ENCODE results near the gene ZNF665. TPM values are rescaled to one million over a fixed set of nuclear protein-coding genes. Genes with fewer than 3 reads are reported as not detected.
A peak's percentile ranks its signal among the peaks of the same experiment; 100 is the strongest.
"Not testable (repeated sequence)": the region's sequence is repeated elsewhere in the genome, so short reads cannot be mapped to it uniquely, and the experiment has no call there.

Gene ZNF665
- 1 to 10 TPM in 3 of 4 donors, under 1 TPM in 1; 0.34 to 3.8 (median 1.3) TPM for total RNA-seq

DNA sequence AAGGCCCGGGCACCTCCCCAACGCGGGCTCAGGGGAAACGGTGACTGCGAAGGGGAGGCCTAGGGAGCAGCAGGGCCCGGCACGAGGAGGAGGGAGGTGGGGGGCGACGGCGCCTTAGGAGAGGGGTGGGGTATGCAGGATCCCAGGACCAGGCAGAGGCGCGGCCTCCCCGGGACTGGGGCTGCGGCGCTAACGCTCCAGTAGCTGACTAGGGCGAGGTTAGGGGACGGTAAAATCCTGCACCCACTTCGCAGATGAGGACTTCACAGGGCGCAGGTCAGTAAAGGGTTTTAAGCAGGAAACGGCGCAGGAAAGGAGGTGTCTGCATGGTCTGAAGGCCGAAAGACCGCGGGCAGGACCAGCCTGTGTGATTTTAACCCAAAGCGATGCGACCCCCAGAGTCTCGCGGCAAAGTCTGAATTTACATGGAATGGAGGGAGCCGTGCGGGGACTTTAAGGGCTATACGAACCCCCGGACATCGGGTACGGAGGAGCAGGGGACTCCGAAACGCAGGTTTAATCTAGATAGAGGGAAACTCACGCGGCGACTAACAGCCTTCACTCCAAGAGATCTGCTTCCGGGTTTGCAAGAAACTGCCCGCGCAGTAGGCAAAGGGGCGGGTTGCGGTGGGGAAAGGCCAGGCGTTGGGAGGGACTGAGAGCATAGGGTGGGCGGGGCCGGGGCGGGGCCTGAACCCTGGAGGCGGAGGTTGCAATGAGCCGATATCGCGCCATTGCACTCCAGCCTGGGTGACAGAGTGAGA lies at the start of gene ZNF665:
Gene ZNF665, minus strand, starts transcription at position 588 of the 764 bp plus-strand sequence. CDS start 10,460 bp downstream, outside the sequence.
- no peaks in the 10 kb centered on the region for H3K27me3 ChIP-seq
- intact Hi-C loops (cut with DNase I) = loop anchor here (10.0 kb wide), 1 partner anchor 172 kb away; the partner anchor contains the start of gene ZNF525
- peaks cover 0 to 5% (median 0%) of the 10 kb centered on the region in 3 donors for H3K9me3 ChIP-seq
- peak; percentile 61 for DNase-seq
- H3K36me3 ChIP-seq = peaks cover 0 to 17% (median 0%) of the 10 kb centered on the region in 3 donors
- H3K27ac ChIP-seq = peak within 1 kb of the TSS; percentile 76 to 89 (median 81)
- TF ChIP-seq, protein P1, sequence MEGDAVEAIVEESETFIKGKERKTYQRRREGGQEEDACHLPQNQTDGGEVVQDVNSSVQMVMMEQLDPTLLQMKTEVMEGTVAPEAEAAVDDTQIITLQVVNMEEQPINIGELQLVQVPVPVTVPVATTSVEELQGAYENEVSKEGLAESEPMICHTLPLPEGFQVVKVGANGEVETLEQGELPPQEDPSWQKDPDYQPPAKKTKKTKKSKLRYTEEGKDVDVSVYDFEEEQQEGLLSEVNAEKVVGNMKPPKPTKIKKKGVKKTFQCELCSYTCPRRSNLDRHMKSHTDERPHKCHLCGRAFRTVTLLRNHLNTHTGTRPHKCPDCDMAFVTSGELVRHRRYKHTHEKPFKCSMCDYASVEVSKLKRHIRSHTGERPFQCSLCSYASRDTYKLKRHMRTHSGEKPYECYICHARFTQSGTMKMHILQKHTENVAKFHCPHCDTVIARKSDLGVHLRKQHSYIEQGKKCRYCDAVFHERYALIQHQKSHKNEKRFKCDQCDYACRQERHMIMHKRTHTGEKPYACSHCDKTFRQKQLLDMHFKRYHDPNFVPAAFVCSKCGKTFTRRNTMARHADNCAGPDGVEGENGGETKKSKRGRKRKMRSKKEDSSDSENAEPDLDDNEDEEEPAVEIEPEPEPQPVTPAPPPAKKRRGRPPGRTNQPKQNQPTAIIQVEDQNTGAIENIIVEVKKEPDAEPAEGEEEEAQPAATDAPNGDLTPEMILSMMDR (IDR thresholded peaks at IDR 0.05) = no peak
- peak in 2 of 4 donors; percentile 57 to 59 for TF ChIP-seq POLR2A (IDR thresholded peaks at IDR 0.05)
- WGBS, 2 donors = 1% methylated on average over 17 to 21 of the region's 53 CpGs
- H3K4me1 ChIP-seq = peaks cover 4 to 40% (median 6%) of the 10 kb centered on the region in 3 donors
- H3K4me3 ChIP-seq = peak within 1 kb of the TSS; percentile 48 to 71 (median 68)

DNA sequence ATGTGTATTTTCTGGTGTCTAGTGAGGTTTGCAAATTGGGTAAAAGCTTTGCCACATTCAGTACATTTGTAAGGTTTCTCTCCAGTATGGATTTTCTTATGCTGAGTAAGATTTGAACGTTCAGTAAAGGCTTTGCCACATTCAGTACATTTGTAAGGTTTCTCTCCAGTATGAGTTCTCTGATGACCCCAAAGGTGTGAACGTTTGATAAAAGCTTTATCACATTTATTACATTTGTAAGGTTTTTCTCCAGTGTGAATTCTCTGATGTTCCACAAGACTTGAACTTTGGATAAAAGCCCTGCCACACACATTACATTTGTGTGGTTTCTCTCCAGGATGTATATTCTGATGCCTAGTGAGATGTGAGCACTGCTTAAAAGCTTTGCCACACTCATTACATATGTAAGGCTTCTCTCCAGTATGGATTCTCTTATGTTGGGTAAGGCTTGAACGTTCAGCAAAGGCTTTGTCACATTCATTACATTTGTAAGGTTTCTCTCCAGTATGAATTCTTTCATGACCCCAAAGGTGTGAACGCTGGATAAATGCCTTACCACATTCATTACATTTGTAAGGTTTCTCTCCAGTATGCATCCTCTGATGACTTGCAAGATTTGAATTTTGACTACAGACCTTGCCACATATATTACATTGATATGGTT lies 44.1 kb upstream of the ZNF665 start:
- no peak for TF ChIP-seq POLR2A (IDR thresholded peaks at IDR 0.05)
- TF ChIP-seq, protein P1 (IDR thresholded peaks at IDR 0.05) = no peak
- Histone ChIP-seq H3K27ac (no peak overlapping the region), H3K4me3 (no peak overlapping the region), H3K27me3 (no peaks in the 10 kb centered on the region), H3K36me3 (peaks cover 2 to 55% (median 5%) of the 10 kb centered on the region in 3 donors), H3K4me1 (no peaks in the 10 kb centered on the region), H3K9me3 (peaks cover 0 to 100% (median 93%) of the 10 kb centered on the region in 3 donors)
- 81 to 85% methylated on average over 4 of the region's 4 CpGs for WGBS, 2 donors
- intact Hi-C loops (cut with DNase I) = no loop called here
- no peak for DNase-seq

DNA sequence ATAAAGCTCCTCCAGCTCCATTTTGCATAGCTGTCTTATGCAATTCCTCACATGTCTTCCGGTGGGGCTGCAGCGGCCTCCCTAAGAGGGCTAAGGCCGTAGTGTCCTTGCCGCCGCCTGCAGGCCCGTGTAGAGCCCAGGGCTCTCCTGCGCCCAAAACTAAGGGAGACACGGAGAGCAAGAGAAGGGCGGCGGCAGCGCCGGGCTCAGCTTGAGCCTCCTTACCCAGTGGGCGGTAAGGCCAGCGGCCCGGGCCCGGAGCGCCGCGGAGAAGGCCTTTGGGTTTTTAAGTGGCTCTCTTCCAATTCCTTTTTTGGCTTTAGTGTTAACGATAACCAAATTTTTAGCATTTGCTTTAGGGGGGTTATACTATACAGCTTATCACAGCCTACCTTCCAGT lies 31.4 kb upstream of the ZNF665 start:
- DNase-seq = no peak
- Histone ChIP-seq H3K9me3 (peaks cover 0 to 88% (median 60%) of the 10 kb centered on the region in 3 donors), H3K4me3 (no peak overlapping the region), H3K27me3 (no peaks in the 10 kb centered on the region), H3K27ac (no peak overlapping the region), H3K4me1 (no peaks in the 10 kb centered on the region), H3K36me3 (no peaks in the 10 kb centered on the region)
- intact Hi-C loops (cut with DNase I) = no loop called here
- TF ChIP-seq, protein P1 (IDR thresholded peaks at IDR 0.05) = no peak
- TF ChIP-seq POLR2A (IDR thresholded peaks at IDR 0.05) = no peak
- 94 to 95% methylated on average over 7 to 14 of the region's 20 CpGs for WGBS, 2 donors

DNA sequence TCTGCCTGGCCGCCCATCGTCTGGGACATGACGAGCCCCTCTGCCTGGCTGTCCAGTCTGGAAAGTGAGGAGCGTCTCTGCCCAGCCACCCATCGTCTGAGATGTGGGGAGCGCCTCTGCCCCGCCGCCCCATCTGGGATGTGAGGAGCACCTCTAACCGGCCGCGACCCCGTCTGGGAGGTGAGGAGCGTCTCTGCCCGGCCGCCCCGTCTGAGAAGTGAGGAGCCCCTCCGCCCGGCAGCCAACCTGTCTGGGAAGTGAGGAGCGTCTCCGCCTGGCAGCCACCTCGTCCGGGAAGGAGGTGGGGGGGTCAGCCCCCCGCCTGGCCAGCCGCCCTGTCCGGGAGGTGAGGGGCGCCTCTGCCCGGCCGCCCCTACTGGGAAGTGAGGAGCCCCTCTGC lies 29.6 kb upstream of the ZNF665 start:
- H3K27ac ChIP-seq; DNase-seq; H3K36me3 ChIP-seq; H3K27me3 ChIP-seq; H3K4me3 ChIP-seq; H3K4me1 ChIP-seq; intact Hi-C loops (cut with DNase I): not testable (repeated sequence)
- no CpG with 5 or more reads among the region's 28 CpGs for WGBS, 2 donors
- peaks cover 0 to 88% (median 58%) of the 10 kb centered on the region in 3 donors for H3K9me3 ChIP-seq

DNA sequence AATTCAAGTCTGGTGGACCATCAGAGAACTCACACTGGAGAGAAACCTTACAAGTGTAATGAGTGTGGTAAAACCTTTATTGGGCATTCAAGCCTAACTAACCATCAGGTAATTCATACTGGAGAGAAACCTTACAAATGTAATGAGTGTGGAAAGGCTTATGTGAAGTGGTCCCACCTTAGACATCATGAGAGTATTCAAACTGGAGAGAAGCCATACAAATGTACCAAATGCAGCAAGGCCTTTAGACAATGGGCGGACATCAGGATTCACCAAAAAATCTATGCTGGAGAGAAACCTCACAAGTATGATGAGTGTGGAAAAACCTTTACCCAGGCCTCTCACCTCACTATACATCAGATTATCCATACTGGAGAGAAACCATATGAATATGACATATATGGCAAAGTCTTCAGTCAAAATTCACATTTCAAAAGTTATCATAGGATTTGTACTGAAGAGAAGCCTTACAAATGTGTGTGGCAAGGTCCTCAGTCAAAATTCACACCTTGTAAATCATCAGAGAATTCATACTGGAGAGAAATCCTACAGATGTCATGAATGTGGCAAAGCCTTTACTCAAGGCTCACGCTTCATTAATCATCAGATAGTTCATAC lies 19.7 kb upstream of the ZNF665 start:
- H3K27ac ChIP-seq = no peak overlapping the region
- WGBS, 2 donors = 89 to 94% methylated on average over 2 of the region's 2 CpGs
- H3K9me3 ChIP-seq = peaks cover 39 to 100% (median 98%) of the 10 kb centered on the region in 3 donors
- intact Hi-C loops (cut with DNase I) = no loop called here
- no peak for TF ChIP-seq POLR2A (IDR thresholded peaks at IDR 0.05)
- TF ChIP-seq, protein P1 (IDR thresholded peaks at IDR 0.05) = no peak
- no peaks in the 10 kb centered on the region for H3K4me1 ChIP-seq
- H3K4me3 ChIP-seq = no peak overlapping the region
- DNase-seq = no peak
- H3K36me3 ChIP-seq = peaks cover 0 to 37% (median 19%) of the 10 kb centered on the region in 3 donors
- no peaks in the 10 kb centered on the region for H3K27me3 ChIP-seq

DNA sequence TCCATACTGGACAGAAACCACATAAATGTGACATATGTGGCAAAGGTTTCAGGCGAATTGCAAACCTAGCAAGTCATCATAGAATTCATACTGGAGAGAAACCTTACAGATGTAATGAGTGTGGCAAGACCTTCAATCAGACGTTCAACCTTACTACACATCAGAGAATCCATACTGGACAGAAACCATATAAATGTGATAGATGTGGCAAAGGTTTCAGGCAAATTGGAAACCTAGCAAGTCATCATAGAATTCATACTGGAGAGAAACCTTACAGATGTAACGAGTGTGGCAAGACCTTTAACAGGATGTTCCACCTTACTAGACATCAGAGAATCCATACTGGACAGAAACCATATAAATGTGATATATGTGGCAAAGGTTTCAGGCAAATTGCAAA lies 18.4 kb upstream of the ZNF665 start:
- H3K4me1 ChIP-seq; H3K4me3 ChIP-seq; DNase-seq; intact Hi-C loops (cut with DNase I); H3K27me3 ChIP-seq; H3K27ac ChIP-seq: not testable (repeated sequence)
- Histone ChIP-seq H3K9me3 (peaks cover 39 to 100% (median 88%) of the 10 kb centered on the region in 3 donors), H3K36me3 (peaks cover 0 to 50% (median 19%) of the 10 kb centered on the region in 3 donors)
- 73 to 75% methylated on average over 3 of the region's 3 CpGs for WGBS, 2 donors

All from esophagus squamous epithelium (tissue), 5 donors.